ENCODE measurements around the gene PDGFA. TPM values are rescaled to one million over a fixed set of nuclear protein-coding genes. Genes with fewer than 3 reads are reported as not detected.
A peak's percentile ranks its signal among the peaks of the same experiment; 100 is the strongest.

The PDGFA gene
- polyA plus RNA-seq, 1 donor from 2014 or later: not detected

DNA sequence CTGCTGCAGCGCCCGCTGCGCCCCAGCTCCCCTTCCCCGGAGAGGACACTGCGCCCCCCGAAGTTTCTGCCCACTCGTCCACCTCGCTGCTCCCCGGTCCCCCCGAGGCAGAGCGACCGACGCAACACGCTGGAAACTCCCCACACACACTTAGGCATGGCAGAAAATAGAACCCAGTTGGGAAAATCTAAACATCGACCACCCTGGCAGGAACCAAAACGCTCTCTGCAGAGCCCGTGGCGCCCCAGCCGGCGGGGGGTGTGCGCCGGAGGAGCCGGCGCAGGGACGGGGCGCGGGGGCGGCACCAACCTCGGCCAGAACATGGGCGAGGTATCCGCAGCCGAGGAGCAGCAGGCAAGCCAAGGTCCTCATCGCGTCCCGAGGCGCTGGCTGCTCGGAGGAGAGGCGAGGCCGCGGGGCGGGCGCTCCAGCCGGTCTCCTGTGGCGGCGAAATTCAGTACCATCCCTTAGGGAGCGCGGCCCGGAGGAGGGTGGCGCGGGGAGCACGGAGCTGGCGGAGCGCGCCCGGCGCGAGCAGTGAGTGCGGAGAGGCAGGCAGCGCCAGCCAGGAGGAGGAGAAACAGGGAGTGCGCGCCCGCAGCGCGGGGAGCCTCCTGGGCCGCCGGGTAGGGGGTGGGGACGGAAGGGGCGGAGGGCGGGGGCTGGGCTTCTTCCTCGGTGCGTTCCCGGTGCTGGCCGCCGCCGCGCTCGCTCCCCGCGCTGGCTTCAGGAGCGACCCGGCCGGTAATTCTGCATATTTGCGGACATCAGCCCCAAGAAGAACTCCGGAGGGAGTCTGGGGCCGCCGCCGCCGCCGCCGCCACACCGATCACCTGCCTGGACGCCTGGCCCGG lies 789 bp downstream of the PDGFA start:
- Mint-ChIP-seq H3K27ac (no peak overlapping the region), H3K4me3 (peak overlapping the region in 3 of 4 donors; percentile 65 to 83 (median 79)), H3K27me3 (peaks cover 23% of the 10 kb centered on the region), H3K36me3 (no peaks in the 10 kb centered on the region), H3K4me1 (peaks cover 0 to 5% (median 0%) of the 10 kb centered on the region in 3 donors), H3K9me3 (no peaks in the 10 kb centered on the region)

DNA sequence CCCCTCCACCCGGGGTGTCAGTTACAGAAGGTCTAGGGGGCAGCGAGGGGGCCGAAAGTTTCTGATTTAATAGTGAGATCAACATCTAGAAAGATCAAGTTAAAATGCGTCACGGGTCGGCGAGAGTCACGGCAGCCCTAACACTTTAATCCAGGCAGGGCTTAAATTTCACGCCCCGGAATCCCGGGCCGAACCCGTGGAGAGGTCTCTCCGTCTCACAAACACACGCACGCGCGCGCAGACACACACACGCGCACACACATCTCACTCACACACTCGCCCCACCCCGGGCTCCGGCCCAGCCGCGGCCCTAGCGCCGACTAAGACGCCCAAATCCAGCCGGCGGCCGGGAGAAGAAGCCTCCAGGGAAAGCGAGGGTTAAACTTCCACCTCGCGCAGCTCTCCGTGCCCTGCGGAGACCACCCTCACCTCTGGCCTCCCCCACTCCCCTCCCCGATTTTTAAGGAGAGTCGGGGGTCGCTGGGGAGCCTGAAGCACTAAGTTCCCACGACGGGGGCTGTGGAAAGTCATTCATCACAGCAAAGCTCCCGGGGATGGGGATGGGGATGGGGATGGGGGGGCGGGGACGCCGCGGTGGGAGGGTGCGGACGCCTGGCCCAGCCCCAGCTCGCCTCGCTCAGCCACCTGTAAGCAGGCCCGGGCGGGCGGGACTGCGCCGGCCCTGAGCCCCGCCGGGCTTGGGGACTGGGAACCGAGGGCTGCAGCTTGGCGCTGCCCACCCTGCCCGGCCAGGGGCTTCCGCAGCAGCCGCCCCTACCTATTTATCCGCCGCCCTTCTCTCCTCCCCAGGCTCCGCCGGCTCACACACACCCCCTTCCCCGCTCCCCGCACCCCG lies 1.6 kb downstream of the PDGFA start:
- Mint-ChIP-seq H3K27me3 (peaks cover 23% of the 10 kb centered on the region), H3K9me3 (no peaks in the 10 kb centered on the region), H3K36me3 (no peaks in the 10 kb centered on the region), H3K4me3 (peak overlapping the region; percentile 62 to 83 (median 74)), H3K27ac (peak overlapping the region in 1 of 3 donors; percentile 39), H3K4me1 (peaks cover 0 to 5% (median 0%) of the 10 kb centered on the region in 3 donors)

DNA sequence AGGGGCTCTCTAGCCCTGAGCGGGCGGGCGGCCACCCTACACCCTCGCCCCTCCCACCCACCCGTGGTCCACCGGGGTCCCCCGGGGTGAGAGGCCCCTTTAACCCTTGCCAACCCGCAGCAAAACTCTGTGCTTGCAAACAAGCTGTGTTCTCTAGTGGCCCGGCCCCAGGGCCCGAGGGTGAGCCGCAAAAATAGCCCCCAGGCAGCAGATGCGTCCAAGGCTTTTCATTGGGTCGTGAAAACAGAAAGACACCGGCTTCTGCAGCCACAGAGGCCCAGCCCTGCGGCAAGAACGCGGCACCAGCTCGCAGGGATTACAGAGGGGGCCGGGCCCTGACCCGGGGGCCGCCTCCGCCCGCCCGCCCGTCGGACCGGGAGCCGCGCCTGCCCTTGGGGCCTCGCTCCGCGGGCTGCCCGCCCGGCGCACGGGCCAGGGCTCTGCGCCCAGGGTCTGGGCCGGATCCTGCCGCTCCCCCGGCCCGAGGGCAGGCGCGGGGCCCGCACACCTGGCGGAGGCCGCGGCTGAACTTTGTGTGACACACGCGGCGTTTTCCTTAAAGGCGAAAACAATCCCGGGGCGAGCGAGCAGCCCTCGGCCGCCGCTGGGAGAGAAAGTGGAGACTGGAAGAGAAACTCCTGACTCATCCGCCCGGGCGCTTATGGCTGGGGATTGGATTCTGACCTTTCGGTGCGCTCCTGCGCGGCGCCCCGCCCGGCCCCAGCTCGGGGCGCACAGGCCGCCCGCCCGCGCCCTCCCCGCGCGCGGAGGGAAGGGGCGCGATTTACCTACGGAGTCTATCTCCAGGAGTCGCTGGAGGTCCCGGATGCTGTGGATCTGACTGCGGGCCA lies 2.8 kb downstream of the PDGFA start:
- Mint-ChIP-seq H3K36me3 (no peaks in the 10 kb centered on the region), H3K9me3 (no peaks in the 10 kb centered on the region), H3K4me3 (no peak overlapping the region), H3K27ac (no peak overlapping the region), H3K27me3 (peaks cover 20% of the 10 kb centered on the region), H3K4me1 (peaks cover 0 to 5% (median 0%) of the 10 kb centered on the region in 3 donors)

- peak overlapping the region in 1 of 3 donors; percentile 50 for H3K27ac Mint-ChIP-seq
- H3K4me1 Mint-ChIP-seq: peaks cover 0 to 5% (median 0%) of the 10 kb centered on the region in 3 donors
- no peak overlapping the region for H3K4me3 Mint-ChIP-seq
- peaks cover 16% of the 10 kb centered on the region for H3K27me3 Mint-ChIP-seq
- H3K36me3 Mint-ChIP-seq: no peaks in the 10 kb centered on the region
- H3K9me3 Mint-ChIP-seq: no peaks in the 10 kb centered on the region
Observed at GRCh38 chr7:516216-516605, 3.4 kb downstream of the PDGFA start.

- no peaks in the 10 kb centered on the region for H3K9me3 Mint-ChIP-seq
- H3K4me3 Mint-ChIP-seq: peak overlapping the region in 1 of 4 donors; percentile 60
Observed at GRCh38 chr7:515628-516027, 4.0 kb downstream of the PDGFA start.

GRCh38 chr7:514651-515598 lies 4.7 kb downstream of the PDGFA start:
- H3K27me3 Mint-ChIP-seq: peaks cover 12% of the 10 kb centered on the region
- peak overlapping the region in 2 of 4 donors; percentile 24 to 60 for H3K4me3 Mint-ChIP-seq
- peaks cover 0 to 5% (median 0%) of the 10 kb centered on the region in 3 donors for H3K4me1 Mint-ChIP-seq
- no peaks in the 10 kb centered on the region for H3K9me3 Mint-ChIP-seq
- H3K36me3 Mint-ChIP-seq: no peaks in the 10 kb centered on the region
- no peak overlapping the region for H3K27ac Mint-ChIP-seq

More at GRCh38 chr7:515628-516027, 4.0 kb downstream of the PDGFA start:
- peaks cover 0 to 5% (median 0%) of the 10 kb centered on the region in 3 donors for H3K4me1 Mint-ChIP-seq
- H3K27me3 Mint-ChIP-seq: peaks cover 12% of the 10 kb centered on the region
- no peak overlapping the region for H3K27ac Mint-ChIP-seq
- H3K36me3 Mint-ChIP-seq: no peaks in the 10 kb centered on the region

- Mint-ChIP-seq H3K27ac (no peak overlapping the region), H3K4me3 (peak overlapping the region in 1 of 4 donors; percentile 24), H3K9me3 (no peaks in the 10 kb centered on the region), H3K27me3 (peaks cover 12% of the 10 kb centered on the region), H3K36me3 (no peaks in the 10 kb centered on the region), H3K4me1 (peaks cover 0 to 5% (median 0%) of the 10 kb centered on the region in 3 donors)
Observed at GRCh38 chr7:514242-514641, 5.4 kb downstream of the PDGFA start.

DNA sequence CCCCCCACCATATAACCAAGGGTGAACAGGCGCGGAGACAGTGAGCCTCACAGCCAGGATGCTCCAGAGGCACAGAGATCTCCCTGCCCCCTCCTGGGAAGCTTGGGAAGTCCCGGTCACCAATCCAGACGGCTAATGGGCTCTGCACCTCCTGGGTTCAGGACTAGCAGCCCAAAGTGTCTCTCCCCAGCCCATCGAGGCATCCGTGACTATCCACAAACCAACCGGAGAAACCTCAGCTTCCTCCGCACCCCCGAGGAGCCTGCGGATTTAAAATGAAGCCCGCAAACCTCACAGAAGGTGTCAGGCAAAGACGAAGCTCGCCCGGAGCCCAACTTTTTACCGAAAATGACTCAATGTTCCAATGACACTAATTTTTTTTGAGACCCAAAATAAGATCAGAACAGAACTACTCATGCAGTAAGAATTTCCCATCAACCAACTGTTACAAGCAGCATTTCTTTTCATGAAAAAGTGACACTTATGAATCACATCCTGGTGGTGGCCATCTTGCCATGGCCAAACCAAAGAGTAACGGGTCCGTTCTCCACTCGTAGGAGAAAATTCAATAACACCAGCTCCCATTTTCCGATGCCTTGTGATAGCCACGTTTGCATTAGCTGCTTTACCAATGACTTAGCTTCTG lies 6.0 kb downstream of the PDGFA start:
- Mint-ChIP-seq H3K9me3 (no peaks in the 10 kb centered on the region), H3K4me3 (peak overlapping the region in 1 of 4 donors; percentile 24), H3K27ac (no peak overlapping the region), H3K27me3 (peaks cover 11% of the 10 kb centered on the region), H3K4me1 (peaks cover 0 to 5% (median 0%) of the 10 kb centered on the region in 3 donors), H3K36me3 (no peaks in the 10 kb centered on the region)

- Mint-ChIP-seq H3K36me3 (no peaks in the 10 kb centered on the region), H3K4me3 (no peak overlapping the region), H3K27me3 (peaks cover 6% of the 10 kb centered on the region), H3K27ac (no peak overlapping the region), H3K4me1 (peaks cover 0 to 1% (median 0%) of the 10 kb centered on the region in 3 donors), H3K9me3 (no peaks in the 10 kb centered on the region)
Observed at GRCh38 chr7:512541-513311, 6.9 kb downstream of the PDGFA start.

DNA sequence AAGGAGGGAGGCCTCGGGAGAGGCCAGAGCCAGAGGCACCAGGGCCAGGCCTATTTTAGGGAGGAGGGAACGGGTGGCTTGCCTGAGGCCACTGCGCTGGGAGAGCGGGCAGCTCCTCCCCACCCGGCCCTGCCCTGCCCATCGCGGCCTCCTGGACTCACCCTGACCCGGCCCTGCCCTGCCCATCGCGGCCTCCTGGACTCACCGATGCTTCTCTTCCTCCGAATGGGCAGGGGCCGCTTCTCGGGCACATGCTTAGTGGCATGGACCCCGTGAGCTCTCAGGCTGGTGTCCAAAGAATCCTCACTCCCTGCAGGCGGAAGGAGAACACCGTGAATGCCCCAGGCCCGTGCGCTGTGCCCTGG lies 7.5 kb downstream of the PDGFA start:
- Mint-ChIP-seq H3K4me1 (no peaks in the 10 kb centered on the region), H3K36me3 (no peaks in the 10 kb centered on the region), H3K4me3 (no peak overlapping the region), H3K27ac (no peak overlapping the region), H3K9me3 (no peaks in the 10 kb centered on the region), H3K27me3 (peaks cover 4% of the 10 kb centered on the region)

DNA sequence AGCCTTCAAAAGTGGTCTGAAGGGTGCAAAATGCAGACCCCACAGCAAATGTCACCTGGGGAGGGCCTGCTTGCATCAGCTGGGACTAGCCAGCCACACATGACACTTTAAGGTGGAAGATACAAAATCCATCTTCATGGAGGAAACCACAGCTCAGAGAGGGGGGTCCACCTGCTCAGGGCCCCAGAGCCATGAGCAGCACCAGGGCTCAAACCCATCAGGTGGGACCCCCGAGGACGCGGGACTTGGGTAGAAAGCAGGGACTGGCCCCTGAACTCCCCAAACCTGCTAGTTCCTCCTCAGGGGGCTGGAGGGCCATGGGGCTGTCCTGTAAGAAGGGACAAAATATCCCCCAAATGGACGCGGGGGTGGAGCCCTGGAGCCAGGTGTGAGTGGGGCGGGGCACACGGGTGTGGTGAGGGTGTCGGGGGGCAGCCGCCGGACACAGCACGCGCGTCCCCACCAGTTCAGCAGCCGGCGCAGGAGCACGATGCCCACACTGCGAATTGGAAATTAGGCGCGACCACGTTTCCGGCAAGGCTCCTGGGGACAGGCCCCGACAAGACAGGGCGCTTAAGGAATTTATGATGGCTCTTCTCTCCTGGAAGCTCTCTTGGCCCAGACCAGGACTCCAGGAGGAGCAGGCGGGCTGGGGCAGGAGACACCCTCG lies 8.0 kb downstream of the PDGFA start:
- Mint-ChIP-seq H3K9me3 (no peaks in the 10 kb centered on the region), H3K27ac (no peak overlapping the region), H3K4me1 (no peaks in the 10 kb centered on the region), H3K4me3 (no peak overlapping the region), H3K36me3 (no peaks in the 10 kb centered on the region), H3K27me3 (peaks cover 4% of the 10 kb centered on the region)

- Mint-ChIP-seq H3K27ac (no peak overlapping the region), H3K9me3 (no peaks in the 10 kb centered on the region), H3K27me3 (no peaks in the 10 kb centered on the region), H3K4me3 (no peak overlapping the region), H3K4me1 (no peaks in the 10 kb centered on the region), H3K36me3 (no peaks in the 10 kb centered on the region)
Observed at GRCh38 chr7:510782-511281, 8.8 kb downstream of the PDGFA start.
